GM12801 (cell line): ENCODE data around the gene SCD5.

Experiments
- CTCF ChIP-seq: IDR thresholded peaks from one replicate; pipeline ENCODE4 v1.5.1; 2011; ENCODE audit warnings: control low read depth; ENCODE audit not compliant: insufficient read length; ENCODE audit errors: extremely low read depth

Gene SCD5

GRCh38 chr4:82711158-82711785 is 87.3 kb downstream of the SCD5 start:
- no peak for TF ChIP-seq CTCF

GRCh38 chr4:82710197-82710929 is 88.2 kb downstream of the SCD5 start:
- TF ChIP-seq CTCF: no peak

GRCh38 chr4:82708982-82709381 is 89.6 kb downstream of the SCD5 start:
- no peak for TF ChIP-seq CTCF

- TF ChIP-seq CTCF: no peak
These were observed 92.1 kb downstream of the SCD5 start for GRCh38 chr4:82706349-82707000.

GRCh38 chr4:82705928-82706300 is 92.7 kb downstream of the SCD5 start:
- no peak for TF ChIP-seq CTCF

- no peak for TF ChIP-seq CTCF
These were observed 93.2 kb downstream of the SCD5 start for GRCh38 chr4:82705169-82705927.

- no peak for TF ChIP-seq CTCF
These were observed 94.4 kb downstream of the SCD5 start for GRCh38 chr4:82704156-82704555.
